GM19238 (cell line): ENCODE measurements around the gene SOX9.
"Not testable (repeated sequence)": the region's sequence is repeated elsewhere in the genome, so short reads cannot be mapped to it uniquely, and the experiment has no call there.

Experiments
- DNase-seq: peaks from one replicate; pipeline ENCODE4 v3.0.0; 2011; ENCODE audit warnings: low spot score; ENCODE audit not compliant: insufficient read length

Gene SOX9

DNA sequence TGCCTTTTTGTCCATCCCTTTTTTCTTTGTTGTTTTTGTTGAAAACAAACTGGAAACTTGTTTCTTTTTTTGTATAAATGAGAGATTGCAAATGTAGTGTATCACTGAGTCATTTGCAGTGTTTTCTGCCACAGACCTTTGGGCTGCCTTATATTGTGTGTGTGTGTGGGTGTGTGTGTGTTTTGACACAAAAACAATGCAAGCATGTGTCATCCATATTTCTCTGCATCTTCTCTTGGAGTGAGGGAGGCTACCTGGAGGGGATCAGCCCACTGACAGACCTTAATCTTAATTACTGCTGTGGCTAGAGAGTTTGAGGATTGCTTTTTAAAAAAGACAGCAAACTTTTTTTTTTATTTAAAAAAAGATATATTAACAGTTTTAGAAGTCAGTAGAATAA is 4.9 kb downstream of the SOX9 start:
- no peak for DNase-seq

- no peak for DNase-seq
Observed at GRCh38 chr17:72126575-72127486, 6.0 kb downstream of the SOX9 start.

DNA sequence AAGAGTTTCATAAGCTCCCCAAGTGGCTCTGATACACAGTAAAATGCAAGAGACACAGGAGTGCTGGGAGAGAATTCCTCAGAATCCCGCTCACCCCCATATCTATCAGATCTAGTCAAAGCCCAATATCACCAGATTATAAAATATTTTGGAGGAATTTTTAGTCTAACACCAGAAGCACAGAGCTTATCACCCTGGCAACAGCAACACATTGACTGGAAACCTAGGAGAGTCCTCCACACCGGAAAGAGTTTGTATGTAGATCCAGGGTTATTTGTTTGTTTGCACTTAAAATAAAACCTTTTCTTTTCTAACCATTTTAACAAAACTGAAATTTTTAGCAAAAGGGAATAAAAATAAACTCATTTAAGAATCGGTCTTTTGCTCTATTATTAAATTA is 7.2 kb downstream of the SOX9 start:
- DNase-seq, result no peak

GRCh38 chr17:72134608-72135394 is 14.0 kb downstream of the SOX9 start:
- DNase-seq, result no peak

GRCh38 chr17:72135546-72136325 is 14.9 kb downstream of the SOX9 start:
- DNase-seq, result no peak

DNA sequence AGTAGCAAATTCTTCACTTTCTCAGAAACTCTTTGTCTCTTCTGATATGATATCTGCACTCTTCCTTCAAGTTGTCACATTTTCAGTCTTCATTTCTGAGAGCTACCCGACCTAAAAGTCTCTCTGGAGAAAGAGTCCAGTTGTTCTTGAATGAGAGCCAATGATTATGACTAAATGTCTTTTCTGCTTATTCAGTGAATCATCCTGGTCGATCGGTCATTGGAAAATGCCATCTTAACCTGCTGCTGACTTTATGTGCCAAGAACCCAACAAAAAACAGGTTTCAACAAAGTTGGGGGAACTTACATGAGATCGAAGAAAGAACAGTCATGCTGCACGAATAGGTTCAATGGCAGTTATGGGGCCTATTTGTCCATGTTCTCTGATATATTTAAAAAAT is 15.9 kb downstream of the SOX9 start:
- no peak for DNase-seq

- no peak for DNase-seq
Observed at GRCh38 chr17:72137161-72137560, 16.3 kb downstream of the SOX9 start.

DNA sequence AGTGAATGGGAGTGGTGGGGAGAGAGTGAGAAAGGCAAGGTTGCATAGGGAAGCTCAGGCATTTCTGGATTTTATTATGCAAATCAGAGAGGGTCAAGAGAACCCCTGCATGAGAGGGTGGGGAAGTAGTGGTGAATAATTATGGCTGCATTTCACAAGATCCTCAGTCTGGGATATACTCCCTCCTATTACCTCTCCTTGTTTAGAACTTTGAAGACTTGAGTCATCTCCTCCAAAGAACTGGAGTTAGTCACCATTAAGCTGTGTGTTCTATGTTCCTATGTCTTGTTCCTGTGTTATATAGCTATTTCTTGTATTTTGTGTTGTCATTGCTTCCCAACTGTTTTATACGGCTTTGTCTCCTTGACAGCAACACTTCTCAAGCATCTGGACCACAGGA is 18.4 kb downstream of the SOX9 start:
- no peak for DNase-seq

- DNase-seq, result no peak
Observed at GRCh38 chr17:72141336-72141735, 20.5 kb downstream of the SOX9 start.

- not testable (repeated sequence) for DNase-seq
Observed at GRCh38 chr17:72142097-72142496, 21.3 kb downstream of the SOX9 start.

DNA sequence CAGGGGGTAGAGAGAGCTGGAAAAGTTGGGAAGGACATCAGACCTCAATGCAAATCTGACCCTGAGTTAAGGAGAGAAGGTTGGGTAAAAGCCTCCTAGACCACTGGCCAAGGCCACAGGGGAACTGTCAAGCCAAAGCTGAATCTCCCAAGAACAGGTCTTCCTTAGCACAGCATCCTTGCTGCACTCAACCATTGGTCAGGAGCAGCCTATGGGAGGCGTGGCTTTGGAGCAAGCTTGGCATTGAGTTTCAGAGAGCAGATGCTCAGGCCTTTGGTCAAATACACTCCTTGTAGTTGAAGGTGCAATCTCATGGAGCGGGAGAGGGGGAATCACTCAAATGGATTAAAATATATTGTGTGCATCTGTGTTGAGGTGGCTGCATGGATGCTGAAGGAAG is 21.8 kb downstream of the SOX9 start:
- no peak for DNase-seq

DNA sequence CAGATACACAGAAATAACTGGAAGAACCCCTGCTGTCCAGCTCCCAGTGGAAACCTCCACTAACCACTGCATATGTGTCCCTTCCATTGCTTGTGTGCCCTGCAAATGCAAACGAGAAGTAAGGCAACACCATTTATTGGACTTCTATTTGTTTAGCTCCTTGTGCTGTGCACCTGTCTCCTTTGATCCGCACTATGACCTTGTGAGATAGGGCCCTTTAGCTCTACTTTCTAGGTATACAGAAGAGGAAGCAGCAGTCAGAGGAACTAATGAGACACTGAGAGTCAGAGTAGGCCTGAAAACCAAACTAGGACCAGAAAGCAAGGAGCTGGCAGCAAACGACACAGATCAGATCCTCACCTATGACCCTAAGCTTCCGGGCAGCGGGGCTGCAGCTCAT is 22.4 kb downstream of the SOX9 start:
- no peak for DNase-seq

DNA sequence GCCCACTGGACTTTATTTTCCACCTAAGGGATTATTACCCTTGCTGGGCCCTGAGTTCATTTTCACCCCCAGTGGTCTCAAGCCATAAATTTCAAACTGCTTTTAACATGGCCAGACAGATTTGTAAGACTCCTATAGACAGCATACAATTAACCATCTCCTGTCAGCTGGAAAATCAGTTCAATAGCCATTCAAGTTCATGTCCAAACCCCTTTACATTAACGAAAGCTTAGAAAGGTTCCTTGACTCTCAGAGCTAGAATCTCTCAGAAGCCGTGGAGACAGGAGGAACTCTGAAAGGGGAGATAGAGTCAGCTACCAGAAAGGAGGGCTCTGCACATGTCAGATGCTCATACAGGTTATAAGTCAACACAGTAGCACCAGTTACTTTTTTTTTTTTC is 23.3 kb downstream of the SOX9 start:
- DNase-seq, result no peak

DNA sequence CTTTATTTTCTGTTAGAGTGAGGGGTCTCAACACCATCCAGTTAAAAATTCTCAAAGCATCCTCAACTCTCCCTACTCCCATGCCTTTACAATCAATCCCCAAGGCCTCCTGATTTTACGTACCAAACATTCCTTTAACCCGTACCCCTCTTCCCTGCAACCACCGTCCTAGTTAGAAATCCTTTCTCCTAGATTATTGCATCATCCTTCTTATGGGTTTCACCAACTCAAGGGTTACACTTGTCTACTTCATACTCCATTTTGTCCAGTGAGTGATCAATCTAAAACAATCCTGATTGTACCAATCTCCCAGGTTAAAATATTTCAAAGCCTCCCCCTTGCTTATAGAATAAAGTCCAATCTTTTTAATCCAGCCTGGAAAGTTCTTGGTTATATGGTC is 24.7 kb downstream of the SOX9 start:
- DNase-seq, result no peak

DNA sequence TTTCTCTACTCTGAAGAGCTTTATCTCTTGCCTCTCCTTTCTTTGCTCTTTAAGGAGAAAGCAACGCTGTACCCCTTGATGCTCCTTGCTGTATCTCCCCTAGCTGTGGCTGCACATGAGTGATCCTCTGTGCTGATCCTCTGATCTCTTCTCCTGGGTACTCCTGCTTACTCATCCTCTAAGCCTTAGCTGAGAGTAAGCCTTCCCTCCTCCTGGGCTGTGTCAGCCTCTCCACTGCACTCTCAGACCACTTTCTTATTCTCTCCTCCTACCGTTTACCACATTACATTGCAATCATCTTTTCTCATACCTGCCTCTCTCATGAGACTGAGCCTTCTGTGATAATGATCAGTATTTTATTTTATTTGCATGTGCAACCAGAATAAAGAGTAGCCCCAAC is 25.1 kb downstream of the SOX9 start:
- no peak for DNase-seq

GRCh38 chr17:72146371-72146770 is 25.6 kb downstream of the SOX9 start:
- no peak for DNase-seq

DNA sequence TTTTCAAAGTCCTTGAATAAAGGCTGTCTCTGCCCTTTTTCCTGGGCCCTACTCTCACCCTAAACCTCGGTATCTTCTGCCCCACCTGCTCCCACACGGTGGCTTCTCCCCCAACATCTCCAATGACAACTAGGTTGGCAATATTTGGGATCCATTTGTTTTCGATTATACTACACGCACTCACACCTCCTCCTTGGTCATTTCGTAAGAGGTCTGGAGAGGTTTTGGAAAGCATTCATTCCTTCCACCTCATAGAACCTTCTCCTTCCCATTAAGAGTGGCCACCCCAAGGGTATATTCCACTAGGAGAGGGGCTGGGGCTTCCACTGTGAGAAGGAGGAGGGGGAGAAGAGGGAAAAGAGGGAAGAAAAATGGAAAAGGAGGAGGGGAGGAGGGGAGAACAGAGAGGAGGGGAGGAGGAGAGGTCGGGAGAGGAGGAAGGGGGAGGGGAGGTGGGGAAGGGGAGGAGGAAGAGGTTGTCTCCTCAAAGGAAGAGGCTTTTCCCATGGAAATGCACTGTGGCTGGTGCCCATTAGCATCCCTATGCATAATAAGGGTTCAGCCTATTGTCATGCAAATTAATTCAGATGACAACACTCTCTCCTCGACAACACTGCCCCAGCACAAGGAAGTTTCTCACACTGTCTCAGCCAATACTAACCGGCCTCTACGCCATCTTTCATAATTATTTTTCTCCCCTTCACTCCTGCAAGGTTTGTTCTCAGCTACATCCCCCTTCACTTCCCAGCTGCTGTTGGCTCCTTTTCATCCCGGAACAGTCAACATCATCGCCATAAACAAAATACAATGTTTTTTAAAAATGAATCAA is 30.0 kb downstream of the SOX9 start:
- DNase-seq, result no peak

- no peak for DNase-seq
Observed at GRCh38 chr17:72151565-72152386, 31.0 kb downstream of the SOX9 start.

GRCh38 chr17:72152387-72152929 is 31.6 kb downstream of the SOX9 start:
- no peak for DNase-seq
